Measurements from ENCODE around the gene C1QA. TPM values are rescaled to one million over a fixed set of nuclear protein-coding genes. Genes with fewer than 3 reads are reported as not detected.
A peak's percentile ranks its signal among the peaks of the same experiment; 100 is the strongest.

Gene C1QA
- total and polyA plus RNA-seq, 4 donors, result 23.3 to 66.2 (median 36.5) TPM

GRCh38 chr1:22621761-22622160, 14.7 kb upstream of the C1QA start:
- Histone ChIP-seq H3K4me3 (ENCODE audit: low read depth, low read length) (no peak overlapping the region), H3K9me3 (ENCODE audit: control insufficient read depth, insufficient read depth, low read length) (no peaks in the 10 kb centered on the region), H3K36me3 (ENCODE audit: control insufficient read depth, insufficient read depth, low read length) (no peaks in the 10 kb centered on the region), H3K27ac (ENCODE audit: low read depth, low read length) (no peak overlapping the region), H3K4me1 (ENCODE audit: control insufficient read depth, insufficient read depth, low read length) (peaks cover 20% of the 10 kb centered on the region), H3K27me3 (ENCODE audit: control insufficient read depth, insufficient read depth, low read length) (peaks cover 28% of the 10 kb centered on the region)
- DNase-seq (ENCODE audit: low read depth in 4 of 6, low spot score in 6 of 6), result no peak
- WGBS (ENCODE audit: insufficient coverage), result no CpG with 5 or more reads among the region's 4 CpGs

DNA sequence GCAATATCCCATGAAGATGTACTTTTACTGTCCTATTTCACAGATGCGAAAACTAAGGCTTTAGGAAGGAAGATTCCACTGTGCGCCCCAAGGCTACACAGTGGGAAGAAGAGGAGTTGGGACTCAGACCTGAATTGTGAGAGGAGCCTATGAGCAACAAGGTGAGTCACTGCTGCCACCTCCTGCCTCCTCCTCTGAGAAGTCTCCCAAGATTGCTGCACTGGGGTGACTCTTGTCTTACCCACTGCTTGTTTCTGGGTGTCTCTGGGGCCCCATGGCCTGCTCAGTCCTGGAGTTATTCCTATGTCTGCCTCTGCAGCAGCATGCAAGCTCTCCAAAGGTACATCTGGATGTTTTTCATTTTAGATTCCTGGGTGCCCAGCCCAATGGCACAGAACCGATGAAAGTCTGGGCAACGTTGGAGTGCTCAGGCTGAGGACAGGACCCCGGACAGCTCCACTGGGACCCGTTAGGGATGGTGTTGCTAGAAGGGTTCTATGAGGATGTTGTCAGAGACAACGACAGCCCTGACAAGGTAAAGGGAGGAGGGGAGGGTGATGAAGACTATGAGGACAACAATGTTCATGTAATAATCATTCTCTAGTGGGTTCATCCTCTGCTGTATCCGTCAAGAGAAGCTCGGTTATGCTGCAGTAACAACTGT, 11.0 kb upstream of the C1QA start:
- H3K27ac ChIP-seq (ENCODE audit: low read depth, low read length), result no peak overlapping the region
- H3K4me3 ChIP-seq (ENCODE audit: low read depth, low read length), result no peak overlapping the region
- 52% methylated on average over 7 of the region's 9 CpGs for WGBS (ENCODE audit: insufficient coverage)
- H3K27me3 ChIP-seq (ENCODE audit: control insufficient read depth, insufficient read depth, low read length), result peaks cover 11% of the 10 kb centered on the region
- no peak for DNase-seq (ENCODE audit: low read depth in 4 of 6, low spot score in 6 of 6)
- no peaks in the 10 kb centered on the region for H3K36me3 ChIP-seq (ENCODE audit: control insufficient read depth, insufficient read depth, low read length)
- H3K9me3 ChIP-seq (ENCODE audit: control insufficient read depth, insufficient read depth, low read length), result no peaks in the 10 kb centered on the region
- peaks cover 16% of the 10 kb centered on the region for H3K4me1 ChIP-seq (ENCODE audit: control insufficient read depth, insufficient read depth, low read length)

DNA sequence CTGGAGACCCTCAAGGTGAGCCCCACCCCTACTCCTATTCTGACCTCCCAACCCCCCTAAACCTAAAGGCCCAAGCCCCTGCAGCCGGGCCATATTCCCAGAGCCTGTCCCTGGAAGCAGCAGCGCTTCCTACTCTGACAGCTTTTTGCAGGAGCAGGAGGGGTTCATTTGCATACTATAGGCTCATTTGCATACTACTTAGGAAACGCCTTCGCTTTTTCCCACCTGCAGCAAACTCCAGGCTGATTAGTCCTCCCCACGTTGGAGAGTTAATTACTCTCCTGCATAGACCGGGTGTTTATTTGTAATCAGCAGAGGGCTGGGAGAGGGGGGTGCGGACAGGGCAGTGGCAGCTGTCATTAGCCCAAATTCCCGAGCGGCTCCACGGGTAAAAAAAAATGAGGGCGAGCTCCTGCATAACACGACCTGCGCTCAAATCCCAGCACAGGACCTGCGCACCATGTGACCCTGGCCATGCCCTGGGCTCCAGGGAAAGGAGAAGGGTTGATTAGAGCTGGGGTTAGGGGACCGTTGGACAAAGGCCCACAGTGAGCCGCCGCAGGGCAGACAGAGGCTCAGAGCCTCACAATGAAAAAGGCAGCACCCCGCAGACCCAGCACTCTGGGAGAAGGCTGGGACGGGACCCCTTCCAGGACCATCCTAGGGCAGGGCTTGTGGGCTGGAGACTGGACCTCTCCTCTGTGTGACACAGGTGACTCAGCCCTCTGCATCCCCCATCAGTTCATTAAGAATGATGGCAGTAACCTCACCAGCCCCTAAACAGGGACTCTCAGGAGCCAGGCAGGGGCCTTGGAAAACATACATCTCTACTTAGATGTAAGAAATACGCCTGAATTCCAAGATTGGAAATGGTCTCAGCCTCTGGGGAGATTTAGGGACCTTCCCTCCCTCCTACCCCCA, 9.9 kb upstream of the C1QA start:
- no peak overlapping the region for H3K27ac ChIP-seq (ENCODE audit: low read depth, low read length)
- peaks cover 16% of the 10 kb centered on the region for H3K4me1 ChIP-seq (ENCODE audit: control insufficient read depth, insufficient read depth, low read length)
- peaks cover 11% of the 10 kb centered on the region for H3K27me3 ChIP-seq (ENCODE audit: control insufficient read depth, insufficient read depth, low read length)
- no peaks in the 10 kb centered on the region for H3K36me3 ChIP-seq (ENCODE audit: control insufficient read depth, insufficient read depth, low read length)
- H3K9me3 ChIP-seq (ENCODE audit: control insufficient read depth, insufficient read depth, low read length), result no peaks in the 10 kb centered on the region
- DNase-seq (ENCODE audit: low read depth in 4 of 6, low spot score in 6 of 6), result peak in 1 of 6 donors; percentile 78
- 20% methylated on average over 14 of the region's 20 CpGs for WGBS (ENCODE audit: insufficient coverage)
- H3K4me3 ChIP-seq (ENCODE audit: low read depth, low read length), result no peak overlapping the region

DNA sequence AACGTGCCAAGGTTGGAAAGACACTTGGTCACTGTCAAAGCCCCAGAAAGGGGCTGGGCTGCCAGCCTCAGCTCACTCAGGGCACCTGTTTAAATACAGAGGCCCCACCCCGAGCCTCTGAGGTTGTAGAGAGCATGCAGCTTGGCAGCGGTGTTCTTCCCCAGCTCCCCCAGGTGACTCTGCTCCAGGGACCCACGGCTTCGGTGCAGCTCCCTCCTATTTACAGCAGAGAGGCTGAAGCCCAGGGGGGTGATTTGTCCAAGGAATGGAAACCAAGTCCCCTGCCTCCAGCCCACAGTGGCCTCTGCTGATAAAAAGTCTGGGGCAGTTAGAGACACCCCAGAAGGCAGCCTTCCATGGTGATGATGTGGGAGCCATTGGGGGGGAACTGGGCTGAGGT, 9.1 kb upstream of the C1QA start:
- DNase-seq (ENCODE audit: low read depth in 4 of 6, low spot score in 6 of 6), result no peak
- 56% methylated on average over 3 of the region's 5 CpGs for WGBS (ENCODE audit: insufficient coverage)
- no peaks in the 10 kb centered on the region for H3K36me3 ChIP-seq (ENCODE audit: control insufficient read depth, insufficient read depth, low read length)
- H3K4me1 ChIP-seq (ENCODE audit: control insufficient read depth, insufficient read depth, low read length), result peaks cover 16% of the 10 kb centered on the region
- H3K27ac ChIP-seq (ENCODE audit: low read depth, low read length), result no peak overlapping the region
- H3K4me3 ChIP-seq (ENCODE audit: low read depth, low read length), result no peak overlapping the region
- no peaks in the 10 kb centered on the region for H3K9me3 ChIP-seq (ENCODE audit: control insufficient read depth, insufficient read depth, low read length)
- peaks cover 6% of the 10 kb centered on the region for H3K27me3 ChIP-seq (ENCODE audit: control insufficient read depth, insufficient read depth, low read length)

DNA sequence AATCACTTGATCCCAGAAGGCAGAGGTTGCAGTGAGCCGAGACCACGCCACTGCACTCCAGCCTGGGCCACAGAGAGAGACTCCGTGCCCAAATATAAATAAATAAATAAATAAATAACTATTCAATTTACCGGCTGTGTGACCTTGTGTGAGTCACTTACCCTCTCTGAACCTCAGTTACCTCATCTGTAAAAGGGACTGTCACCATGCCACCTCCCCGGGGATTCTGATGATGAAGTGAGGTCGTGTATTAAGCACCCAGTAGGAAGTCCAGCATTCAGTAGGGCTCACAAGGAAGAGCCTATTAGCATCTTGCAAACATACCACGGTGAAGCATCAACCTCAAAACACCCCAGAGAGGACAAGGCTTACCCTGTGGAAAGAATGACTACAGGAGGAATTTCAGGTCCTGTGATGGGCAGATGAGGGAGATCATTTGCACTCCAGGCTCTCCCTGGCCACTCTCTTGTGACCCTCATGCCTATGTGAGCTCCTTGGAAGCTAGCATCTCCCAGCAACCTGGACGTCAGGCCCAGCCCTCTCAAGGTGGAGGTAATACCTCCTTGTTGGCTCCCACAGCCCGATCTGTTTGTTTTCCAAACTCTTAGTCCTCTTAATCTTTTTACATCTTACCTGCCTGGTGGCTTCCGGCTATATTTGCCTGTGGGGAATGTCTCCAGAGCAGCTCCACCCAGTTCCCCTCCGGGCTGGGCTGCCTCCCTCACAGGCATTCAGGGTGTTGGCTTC, 7.6 kb upstream of the C1QA start:
- Histone ChIP-seq H3K4me1 (ENCODE audit: control insufficient read depth, insufficient read depth, low read length) (peaks cover 16% of the 10 kb centered on the region), H3K27me3 (ENCODE audit: control insufficient read depth, insufficient read depth, low read length) (peaks cover 6% of the 10 kb centered on the region), H3K27ac (ENCODE audit: low read depth, low read length) (no peak overlapping the region), H3K36me3 (ENCODE audit: control insufficient read depth, insufficient read depth, low read length) (no peaks in the 10 kb centered on the region), H3K9me3 (ENCODE audit: control insufficient read depth, insufficient read depth, low read length) (no peaks in the 10 kb centered on the region), H3K4me3 (ENCODE audit: low read depth, low read length) (no peak overlapping the region)
- DNase-seq (ENCODE audit: low read depth in 4 of 6, low spot score in 6 of 6), result no peak
- 28% methylated on average over 4 of the region's 11 CpGs for WGBS (ENCODE audit: insufficient coverage)

DNA sequence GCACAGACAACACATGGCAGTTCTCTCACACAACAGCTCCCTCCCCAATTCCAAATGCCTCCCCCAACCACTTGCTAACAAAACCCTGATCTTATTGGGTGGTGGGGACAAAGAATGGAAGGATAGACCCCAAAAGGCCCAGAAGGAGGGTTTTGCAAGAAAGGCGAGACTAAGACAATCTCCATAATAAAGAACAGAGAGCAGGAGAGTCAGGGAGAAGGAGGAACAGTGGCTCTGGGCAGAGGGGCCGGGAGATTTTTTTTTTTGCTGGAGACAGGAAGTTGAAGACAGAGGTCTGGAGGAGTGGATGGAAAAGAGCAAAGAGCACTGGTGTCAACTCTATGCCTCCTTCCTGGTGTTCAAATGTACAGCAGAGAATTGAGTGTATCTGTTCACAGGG, 6.5 kb upstream of the C1QA start:
- 29% methylated on average over 1 of the region's 2 CpGs for WGBS (ENCODE audit: insufficient coverage)
- H3K9me3 ChIP-seq (ENCODE audit: control insufficient read depth, insufficient read depth, low read length), result no peaks in the 10 kb centered on the region
- H3K4me3 ChIP-seq (ENCODE audit: low read depth, low read length), result no peak overlapping the region
- H3K4me1 ChIP-seq (ENCODE audit: control insufficient read depth, insufficient read depth, low read length), result peaks cover 16% of the 10 kb centered on the region
- peaks cover 5% of the 10 kb centered on the region for H3K27me3 ChIP-seq (ENCODE audit: control insufficient read depth, insufficient read depth, low read length)
- no peaks in the 10 kb centered on the region for H3K36me3 ChIP-seq (ENCODE audit: control insufficient read depth, insufficient read depth, low read length)
- no peak overlapping the region for H3K27ac ChIP-seq (ENCODE audit: low read depth, low read length)
- DNase-seq (ENCODE audit: low read depth in 4 of 6, low spot score in 6 of 6), result no peak

DNA sequence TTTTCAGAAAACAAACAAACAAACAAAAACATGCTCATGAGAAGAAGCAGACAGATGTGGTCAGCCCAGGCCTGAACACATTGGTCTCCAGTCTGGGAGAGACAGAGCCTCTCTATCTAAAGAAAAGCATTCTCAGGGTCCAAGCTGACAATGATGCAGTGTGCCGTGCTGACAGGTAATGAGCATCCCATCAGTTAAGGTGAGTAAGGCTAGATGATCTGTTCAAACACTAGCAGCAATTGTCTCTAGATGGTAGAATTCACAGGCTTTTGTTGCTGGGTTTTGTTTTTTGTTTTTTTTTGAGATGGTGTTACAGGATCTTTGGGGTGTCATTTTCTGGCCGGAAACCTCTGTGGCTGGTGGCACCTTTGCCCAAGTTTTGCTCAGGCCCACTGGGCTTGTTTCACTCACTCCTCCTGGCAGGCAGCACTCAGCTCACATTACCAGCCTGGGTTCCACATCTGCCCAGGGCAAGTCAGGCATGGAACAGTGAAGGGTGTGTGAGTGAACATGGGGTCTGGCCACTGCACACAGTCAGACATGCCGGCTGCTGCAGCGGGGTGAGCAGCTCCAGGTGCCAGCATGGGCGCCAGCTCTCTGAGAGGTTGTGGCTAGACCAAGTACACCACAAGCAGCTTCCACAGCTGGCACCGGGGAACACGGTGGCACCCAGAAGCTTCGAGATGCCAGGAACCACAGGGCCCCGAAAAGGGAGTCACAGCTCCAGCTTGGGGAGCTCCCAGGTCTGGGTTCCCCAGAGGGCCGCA, 2.5 kb upstream of the C1QA start:
- H3K36me3 ChIP-seq (ENCODE audit: control insufficient read depth, insufficient read depth, low read length), result no peaks in the 10 kb centered on the region
- 94% methylated on average over 9 of the region's 10 CpGs for WGBS (ENCODE audit: insufficient coverage)
- DNase-seq (ENCODE audit: low read depth in 4 of 6, low spot score in 6 of 6), result no peak
- peaks cover 1% of the 10 kb centered on the region for H3K4me1 ChIP-seq (ENCODE audit: control insufficient read depth, insufficient read depth, low read length)
- H3K27ac ChIP-seq (ENCODE audit: low read depth, low read length), result no peak overlapping the region
- H3K9me3 ChIP-seq (ENCODE audit: control insufficient read depth, insufficient read depth, low read length), result no peaks in the 10 kb centered on the region
- no peak overlapping the region for H3K4me3 ChIP-seq (ENCODE audit: low read depth, low read length)
- H3K27me3 ChIP-seq (ENCODE audit: control insufficient read depth, insufficient read depth, low read length), result no peaks in the 10 kb centered on the region

DNA sequence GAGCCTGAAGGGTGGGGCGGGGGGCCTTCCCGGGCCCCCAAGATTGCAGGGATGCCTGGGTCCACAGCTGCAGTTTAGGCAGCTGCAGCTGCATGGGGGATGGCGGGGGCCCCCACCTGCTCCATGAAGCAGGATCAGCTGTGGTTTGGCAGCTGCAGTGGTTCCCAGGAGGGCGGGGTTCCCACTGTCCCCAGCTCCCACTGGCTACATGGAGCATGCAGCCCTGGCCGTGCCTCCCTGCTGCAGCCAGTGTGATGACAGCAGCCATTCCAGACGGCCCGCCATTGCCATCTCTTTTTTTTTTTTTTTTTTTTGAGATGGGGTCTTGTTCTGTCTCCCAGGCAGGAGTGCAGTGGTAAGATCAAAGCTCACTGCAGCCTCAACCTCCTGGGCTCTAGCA, 992 bp upstream of the C1QA start:
- peaks cover 7% of the 10 kb centered on the region for H3K4me1 ChIP-seq (ENCODE audit: control insufficient read depth, insufficient read depth, low read length)
- H3K36me3 ChIP-seq (ENCODE audit: control insufficient read depth, insufficient read depth, low read length), result no peaks in the 10 kb centered on the region
- H3K9me3 ChIP-seq (ENCODE audit: control insufficient read depth, insufficient read depth, low read length), result no peaks in the 10 kb centered on the region
- no peak overlapping the region for H3K4me3 ChIP-seq (ENCODE audit: low read depth, low read length)
- WGBS (ENCODE audit: insufficient coverage), result 69% methylated on average over 4 of the region's 7 CpGs
- no peaks in the 10 kb centered on the region for H3K27me3 ChIP-seq (ENCODE audit: control insufficient read depth, insufficient read depth, low read length)
- no peak for DNase-seq (ENCODE audit: low read depth in 4 of 6, low spot score in 6 of 6)
- H3K27ac ChIP-seq (ENCODE audit: low read depth, low read length), result no peak overlapping the region

DNA sequence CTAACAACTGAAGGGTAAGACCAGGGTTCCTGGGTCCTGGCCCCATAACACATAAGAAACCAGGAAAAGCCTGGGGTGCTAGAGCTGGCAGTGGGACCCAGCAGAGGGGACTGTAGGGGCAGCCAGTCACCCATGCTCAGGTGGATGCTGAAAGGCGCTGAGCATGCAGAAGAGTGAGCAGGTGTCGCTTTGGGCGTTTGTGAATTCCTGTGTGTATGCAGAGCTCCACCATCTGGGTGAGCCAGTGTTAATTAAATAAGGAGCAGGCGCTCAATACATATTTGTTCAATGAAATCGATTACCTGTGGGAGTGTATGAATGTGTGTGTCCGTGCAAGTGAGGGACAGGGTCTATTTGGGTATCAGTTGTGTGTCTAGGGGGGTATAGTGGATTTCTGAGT, 499 bp downstream of the C1QA start:
- Histone ChIP-seq H3K27me3 (ENCODE audit: control insufficient read depth, insufficient read depth, low read length) (no peaks in the 10 kb centered on the region), H3K4me3 (ENCODE audit: low read depth, low read length) (peak overlapping the region; percentile 5), H3K27ac (ENCODE audit: low read depth, low read length) (no peak overlapping the region), H3K4me1 (ENCODE audit: control insufficient read depth, insufficient read depth, low read length) (peaks cover 15% of the 10 kb centered on the region), H3K36me3 (ENCODE audit: control insufficient read depth, insufficient read depth, low read length) (no peaks in the 10 kb centered on the region), H3K9me3 (ENCODE audit: control insufficient read depth, insufficient read depth, low read length) (no peaks in the 10 kb centered on the region)
- peak in 1 of 6 donors; percentile 78 for DNase-seq (ENCODE audit: low read depth in 4 of 6, low spot score in 6 of 6)
- WGBS (ENCODE audit: insufficient coverage), result 61% methylated on average over 6 of the region's 6 CpGs

Data from spinal cord (tissue), 10 donors.